Cerebellar nuclear complex (tissue), 1 donor: Measurements from ENCODE around the gene SH3BP5L.
"Not testable (repeated sequence)": the region's sequence is repeated elsewhere in the genome, so short reads cannot be mapped to it uniquely, and the experiment has no call there.

Experiments
- DNase-seq, 2 experiments: peaks; one replicate each; lab custom pipeline; 2025; lab: John Stamatoyannopoulos, UW

Gene SH3BP5L

DNA sequence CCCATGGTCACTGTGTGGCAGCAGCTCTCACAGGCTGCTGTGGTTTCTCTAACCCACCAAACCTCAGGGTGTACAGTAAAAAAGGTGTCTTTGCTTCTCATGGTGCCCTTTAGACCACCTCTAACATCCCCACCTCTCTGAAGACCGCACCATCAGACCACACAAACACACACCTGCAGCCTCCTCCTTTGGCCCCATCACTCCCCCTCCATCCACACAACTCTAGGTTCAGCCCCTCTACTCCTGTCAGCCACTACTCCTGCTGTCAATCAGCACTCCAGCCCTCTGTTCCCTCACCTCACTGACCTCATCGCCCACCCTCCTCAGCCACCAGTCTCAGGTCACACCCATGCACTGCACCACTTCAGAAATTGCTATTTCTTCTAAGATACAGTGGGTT, 25.7 kb upstream of the SH3BP5L start:
- DNase-seq, result no peak

DNA sequence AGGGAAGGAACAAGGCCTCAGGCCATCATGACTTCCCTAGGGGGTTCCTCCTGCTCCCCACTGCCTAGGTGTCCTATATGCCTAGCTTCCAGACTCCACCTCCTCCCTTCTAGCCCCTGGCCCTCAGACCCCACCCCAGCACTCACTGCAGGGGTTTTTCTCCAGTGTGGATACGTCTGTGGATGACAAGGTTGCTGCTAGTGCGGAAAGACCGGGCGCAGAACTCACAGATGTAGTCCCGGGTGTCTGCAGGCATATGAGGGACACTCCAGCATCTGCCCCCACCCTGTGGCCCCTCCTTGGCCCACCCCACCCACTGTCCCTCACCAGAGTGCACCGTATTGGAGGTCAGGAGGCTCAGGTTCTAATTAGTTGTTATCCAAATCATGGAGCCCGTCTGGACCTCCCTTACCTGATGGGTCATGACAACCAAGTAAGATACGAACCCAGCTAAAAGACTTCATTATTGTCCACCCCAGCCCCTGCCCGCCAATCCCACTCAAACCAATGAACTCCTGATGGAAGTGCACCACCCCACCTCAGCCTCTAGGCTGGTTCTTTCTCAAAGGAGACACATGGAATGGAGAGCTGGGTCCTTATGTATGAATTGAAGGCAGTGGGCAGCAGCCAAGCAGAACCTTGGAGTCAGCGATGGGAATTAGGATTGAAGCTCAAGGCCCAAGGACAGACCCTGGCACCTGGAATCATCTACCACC, 25.0 kb upstream of the SH3BP5L start:
- no peak for DNase-seq

DNA sequence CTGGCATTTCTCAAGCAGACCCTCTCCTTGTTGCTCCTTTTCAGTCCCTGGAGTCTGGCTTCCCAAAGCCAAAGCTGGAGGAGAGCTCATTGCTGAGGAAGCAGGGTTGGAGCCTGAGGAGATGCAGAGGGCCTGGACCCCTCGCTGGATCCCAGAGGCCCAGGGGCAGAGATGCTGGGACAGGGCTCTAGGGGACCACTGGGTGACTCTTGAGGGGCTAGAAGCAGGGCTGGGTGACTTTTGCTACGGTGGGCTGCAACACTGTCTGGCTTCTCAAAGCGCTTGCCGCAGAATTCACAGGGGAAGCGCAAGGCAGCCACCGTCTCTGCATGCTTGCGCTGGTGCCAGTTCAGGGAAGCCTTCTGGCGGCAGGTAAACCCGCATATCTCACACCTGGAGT, 24.4 kb upstream of the SH3BP5L start:
- DNase-seq, result no peak

DNA sequence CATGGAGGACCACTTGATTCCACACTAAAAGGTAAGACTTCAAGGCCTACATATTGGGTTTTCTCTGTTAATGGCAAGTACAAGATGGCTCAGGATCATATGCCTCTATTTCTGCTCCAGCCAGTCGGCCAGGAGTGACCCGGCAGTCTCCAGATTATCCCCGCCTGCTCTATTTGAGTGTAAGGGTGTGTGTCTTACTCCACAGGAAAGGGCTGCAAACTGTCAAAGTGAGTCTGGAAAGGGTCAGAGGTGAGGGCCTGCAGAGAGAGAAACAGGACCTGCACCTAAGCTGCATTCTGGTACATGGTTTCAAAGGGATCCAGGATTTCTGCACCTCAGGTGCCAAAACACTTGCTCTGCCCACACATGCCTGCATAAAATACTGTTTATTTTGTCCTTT, 23.9 kb upstream of the SH3BP5L start:
- DNase-seq, result no peak

DNA sequence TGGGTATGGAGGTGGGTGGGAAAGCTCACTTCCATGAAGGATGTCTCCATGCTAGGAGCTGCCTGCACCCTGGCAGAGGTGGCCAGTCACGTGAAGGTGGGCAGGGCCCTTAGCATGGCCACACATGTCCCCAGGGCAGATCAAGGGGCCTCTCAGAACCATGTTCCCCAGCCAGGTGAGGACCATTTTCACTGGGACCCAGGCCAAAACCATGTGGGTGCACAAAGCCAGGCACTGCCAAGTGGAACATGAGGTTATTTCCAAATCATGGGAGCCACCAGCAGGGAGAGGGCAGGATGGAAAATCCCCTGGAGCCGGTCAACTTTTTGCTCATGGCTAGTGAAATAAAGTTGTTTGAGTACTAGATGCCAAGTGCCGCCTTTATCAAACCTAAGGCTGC, 23.4 kb upstream of the SH3BP5L start:
- no peak for DNase-seq

DNA sequence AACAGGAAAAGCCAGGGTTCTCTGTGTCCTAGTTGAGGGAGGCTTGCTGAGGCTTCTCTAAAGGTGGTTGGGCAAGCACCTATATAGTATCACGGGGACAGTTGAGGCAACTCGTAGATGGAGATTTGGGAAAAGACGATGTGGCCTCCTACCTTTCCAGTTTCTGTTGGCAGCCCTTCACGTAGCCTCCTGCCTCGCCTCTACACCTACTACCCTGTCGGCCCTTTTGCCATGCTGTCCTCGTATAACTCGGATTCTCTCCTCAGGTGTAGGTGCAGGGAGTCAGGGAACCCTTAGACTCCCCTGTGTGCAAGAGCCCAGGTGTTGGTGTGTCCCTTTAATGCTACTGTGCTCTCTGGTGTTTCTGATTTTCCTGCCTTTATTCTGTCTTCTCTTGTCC, 22.9 kb upstream of the SH3BP5L start:
- DNase-seq, result no peak

DNA sequence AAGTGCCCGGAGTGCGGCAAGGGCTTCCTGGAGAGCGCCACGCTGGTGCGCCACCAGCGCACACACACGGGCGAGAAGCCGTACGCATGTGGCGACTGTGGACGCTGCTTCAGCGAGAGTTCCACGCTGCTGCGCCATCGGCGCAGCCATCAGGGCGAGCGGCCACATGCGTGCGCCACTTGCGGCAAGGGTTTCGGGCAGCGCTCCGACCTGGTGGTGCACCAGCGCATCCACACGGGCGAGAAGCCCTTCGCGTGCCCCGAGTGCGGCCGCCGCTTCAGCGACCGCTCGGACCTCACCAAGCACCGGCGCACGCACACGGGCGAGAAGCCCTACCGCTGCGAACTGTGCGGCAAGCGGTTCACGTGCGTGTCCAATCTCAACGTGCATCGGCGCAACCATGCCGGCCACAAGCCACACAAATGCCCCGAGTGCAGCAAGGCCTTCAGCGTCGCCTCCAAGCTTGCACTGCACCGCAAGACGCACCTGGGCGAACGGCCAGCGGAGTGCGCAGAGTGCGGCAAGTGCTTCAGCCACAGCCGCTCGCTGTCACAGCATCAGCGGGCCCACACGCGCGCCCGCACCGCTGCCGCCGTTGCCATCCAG, 22.3 kb upstream of the SH3BP5L start:
- no peak for DNase-seq

DNA sequence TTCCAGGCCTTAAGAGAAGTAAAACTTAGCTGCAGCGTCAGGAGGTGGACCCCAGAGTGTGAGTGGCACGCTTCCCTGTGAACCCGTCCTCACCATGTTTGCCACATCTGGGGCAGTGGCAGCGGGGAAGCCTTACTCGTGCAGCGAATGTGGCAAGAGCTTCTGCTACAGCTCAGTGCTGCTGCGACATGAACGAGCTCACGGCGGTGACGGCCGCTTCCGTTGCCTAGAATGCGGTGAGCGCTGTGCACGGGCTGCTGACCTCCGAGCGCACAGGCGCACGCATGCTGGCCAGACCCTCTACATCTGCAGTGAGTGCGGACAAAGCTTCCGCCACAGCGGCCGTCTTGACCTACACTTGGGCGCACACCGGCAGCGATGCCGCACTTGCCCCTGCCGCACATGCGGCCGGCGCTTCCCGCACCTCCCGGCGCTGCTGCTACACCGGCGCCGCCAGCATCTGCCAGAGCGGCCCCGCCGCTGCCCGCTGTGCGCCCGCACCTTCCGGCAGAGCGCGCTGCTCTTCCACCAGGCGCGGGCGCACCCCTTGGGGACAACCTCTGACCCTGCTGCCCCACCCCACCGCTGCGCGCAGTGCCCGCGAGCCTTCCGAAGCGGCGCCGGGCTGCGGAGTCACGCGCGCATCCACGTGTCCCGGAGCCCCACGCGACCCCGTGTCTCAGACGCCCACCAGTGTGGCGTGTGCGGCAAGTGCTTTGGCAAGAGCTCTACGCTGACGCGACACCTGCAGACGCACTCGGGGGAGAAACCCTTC, 21.7 kb upstream of the SH3BP5L start:
- no peak for DNase-seq

DNA sequence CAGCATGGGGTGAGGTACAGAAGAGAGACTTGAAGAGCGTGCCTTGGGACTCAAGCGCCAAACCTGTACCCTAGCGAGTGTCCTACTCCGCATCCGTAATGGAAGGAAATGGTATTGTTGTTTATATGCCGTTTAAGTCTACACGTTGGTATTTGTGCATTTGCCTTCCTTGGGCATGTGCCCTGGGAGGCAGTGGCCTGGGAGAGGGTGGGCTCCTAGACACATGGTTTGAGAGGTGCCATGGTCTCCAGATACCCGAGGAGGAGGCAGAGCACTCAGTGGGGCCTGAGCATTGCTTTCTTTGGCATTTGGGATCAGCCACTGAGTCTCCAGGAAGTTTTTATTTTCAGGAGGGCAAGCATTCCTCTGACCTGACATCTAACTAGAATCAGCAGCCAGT, 18.8 kb upstream of the SH3BP5L start:
- no peak for DNase-seq

DNA sequence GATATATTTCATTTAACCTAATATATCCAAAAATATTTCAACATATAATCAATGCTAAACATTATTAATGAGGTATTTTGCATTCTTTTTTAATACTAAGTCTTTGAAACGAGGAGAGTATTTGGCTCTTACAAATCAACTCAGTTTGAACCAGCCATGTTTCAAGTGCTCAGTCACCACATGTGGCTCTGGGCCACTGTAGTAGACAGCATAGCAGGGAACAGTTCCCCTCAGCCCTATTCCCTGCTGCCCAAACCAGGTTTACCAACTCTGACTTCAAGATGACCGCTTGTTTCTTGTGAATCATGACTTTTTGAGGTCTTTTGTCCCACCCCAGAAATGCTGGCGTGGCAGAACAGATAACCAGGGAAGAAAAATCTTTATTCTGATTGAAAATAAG, 18.0 kb upstream of the SH3BP5L start:
- no peak for DNase-seq

DNA sequence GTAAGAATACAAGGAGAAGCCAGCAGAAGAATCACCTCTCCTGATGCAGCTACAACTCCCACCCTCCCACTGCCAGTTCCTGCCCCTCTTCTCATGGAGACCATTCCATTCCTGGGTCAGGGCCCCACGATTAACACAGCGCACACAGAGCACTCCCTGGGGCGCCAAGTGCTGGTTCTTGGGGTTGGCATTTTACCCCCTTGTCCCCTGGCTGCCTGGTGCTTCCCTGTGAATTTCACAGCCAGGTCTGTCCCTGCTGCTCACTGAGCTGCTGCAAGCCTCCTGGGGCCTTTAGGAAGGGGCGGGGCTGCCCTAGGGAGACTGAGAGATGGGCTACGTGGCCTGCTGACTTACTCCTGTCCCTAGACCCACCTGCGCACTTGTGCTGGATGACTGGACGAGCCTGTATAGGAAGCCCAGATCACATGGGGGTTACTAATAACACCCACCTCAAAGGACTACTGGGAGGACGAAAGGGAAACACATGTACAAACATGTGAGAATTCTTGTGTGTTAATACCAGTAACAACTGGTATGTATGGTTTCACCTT, 17.1 kb upstream of the SH3BP5L start:
- no peak for DNase-seq

DNA sequence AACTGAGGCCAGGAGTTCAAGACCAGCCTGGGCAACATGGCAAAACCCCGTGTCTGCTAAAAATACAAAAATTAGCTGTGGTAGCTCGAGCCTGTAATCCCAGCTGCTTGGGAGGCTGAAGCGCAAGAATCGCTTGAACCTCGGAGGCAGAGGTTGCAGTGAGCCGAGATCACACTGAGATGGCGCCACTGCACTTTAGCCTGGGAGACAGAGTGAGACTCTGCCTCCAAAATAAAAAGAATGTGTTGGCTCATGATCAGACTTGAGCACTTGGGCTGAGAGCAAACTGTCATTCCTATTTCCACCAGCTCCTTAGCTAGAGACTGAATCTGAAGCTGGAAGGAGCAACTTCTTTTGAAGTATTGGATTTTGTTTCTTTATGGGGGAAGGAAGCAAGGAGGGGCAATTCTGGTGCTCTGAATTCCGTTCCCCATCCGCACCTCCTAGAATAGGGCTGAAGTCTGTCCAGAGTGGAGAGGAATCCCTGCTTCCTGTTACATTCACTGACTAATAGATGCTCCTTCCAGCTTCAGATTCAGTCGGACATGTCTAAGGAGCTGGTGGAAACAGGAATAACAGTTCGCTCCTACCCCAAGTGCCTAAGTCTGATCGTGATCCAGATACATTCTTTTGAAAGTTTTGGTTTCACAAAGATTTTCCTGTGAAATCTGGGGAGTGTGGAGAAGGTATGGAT, 16.1 kb upstream of the SH3BP5L start:
- no peak for DNase-seq

DNA sequence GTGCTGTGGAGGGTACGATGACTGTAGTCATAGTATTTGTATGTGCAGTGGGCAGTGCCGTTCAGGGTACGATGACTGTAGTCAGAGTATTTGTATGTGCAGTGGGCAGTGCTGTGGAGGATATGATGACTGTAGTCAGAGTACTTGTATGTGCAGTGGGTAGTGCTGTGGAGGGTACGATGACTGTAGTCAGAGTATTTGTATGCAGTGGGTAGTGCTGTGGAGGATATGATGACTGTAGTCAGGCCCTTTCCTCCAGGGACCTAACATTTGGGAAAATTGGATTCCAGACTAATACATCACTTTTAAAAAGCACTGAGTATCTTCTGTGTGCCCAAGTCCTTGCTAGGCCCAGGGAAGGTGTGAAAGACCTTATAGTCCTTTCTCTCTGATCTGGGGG, 15.2 kb upstream of the SH3BP5L start:
- no peak for DNase-seq

DNA sequence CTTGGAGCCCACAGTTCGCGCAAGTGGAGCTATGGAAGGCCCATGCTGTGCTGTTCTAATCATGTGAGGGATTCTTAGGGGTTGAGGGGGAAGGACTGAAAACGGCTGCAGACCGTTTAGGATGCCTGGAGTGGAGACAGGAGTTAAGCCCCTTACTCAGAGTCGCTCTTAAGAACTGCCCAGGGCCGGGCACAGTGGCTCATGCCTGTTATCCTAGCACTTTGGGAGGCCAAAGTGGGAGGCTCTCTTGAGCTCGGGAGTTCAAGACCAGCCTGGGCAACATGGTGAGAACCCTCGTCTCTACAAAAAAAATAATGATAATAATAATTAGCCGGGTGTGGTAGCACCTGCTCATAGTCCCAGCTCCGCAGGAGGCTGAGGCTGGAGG, 13.4 kb upstream of the SH3BP5L start:
- no peak for DNase-seq

DNA sequence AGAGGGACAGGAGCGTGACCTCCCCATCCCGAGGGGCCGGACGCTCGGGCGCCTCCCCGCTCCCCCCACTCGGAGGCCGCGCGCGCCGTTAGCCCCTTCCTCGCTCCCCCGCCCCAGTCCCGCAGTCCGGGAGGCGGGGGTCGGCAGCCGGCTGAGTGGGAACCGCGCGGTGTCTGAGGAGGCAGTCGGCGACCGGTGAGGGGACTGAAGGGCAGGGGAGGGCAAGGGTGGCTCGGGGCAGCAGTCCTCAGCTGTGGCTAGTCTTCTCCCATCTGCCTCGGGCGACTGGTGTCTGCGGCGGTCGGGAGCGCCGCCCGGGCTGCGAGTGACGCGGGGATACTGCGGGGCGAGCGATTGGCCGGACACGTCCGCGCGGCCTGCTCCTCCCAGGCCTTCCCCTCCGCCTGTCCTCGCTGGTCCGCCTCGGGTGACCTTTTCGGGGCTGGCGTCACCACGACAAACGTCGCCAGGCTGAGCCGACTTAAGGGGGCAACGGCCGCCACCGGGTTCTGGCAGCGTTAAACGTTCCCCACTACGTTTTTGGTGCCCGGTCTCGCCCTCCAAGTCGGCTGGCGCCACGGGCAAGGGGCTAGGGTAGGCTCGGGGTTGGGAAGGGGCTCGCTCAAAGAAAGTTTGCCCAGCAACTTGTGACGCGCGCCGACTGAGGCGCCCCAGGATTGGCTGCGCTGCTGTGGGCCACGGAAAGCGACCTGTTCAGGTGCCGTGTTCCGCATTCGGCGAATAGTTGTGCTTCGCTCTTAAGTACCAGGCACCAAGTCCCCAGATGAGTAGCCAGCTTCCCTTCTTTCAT, 12.8 kb upstream of the SH3BP5L start:
- DNase-seq, result peak; percentile 73 to 75

DNA sequence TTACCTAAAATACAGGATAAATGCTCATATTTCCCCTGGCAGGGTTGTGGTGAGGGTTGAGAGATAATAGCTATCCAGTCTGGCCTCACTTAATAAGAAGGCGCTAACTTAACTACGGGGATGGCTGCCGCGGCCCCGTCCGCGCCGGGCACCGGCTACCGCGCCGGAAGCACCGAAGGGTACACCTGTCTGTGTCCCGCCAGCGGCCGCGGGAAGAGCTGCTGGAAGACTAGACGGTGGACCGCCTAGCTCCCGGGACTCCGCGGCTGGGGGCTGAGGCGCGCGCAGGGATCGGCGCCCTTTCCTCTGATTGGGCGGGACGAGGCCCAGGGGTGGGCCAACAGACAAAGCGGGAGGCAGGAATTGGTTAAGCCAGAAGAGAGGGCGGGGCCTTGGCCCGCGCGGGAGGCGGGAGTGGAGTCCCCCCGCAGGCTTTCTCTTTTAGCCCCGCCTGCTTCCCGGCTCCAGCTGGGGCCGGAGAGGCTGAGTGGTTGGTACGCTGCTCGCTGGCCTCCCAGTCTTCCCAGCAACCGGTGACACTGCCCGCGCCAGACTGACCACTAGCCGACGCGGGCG, 12.2 kb upstream of the SH3BP5L start, which contains the start of gene ZNF672:
Gene ZNF672, plus strand, starts transcription at position 444 of the 576 bp plus-strand sequence. CDS start 9,051 bp downstream, outside the sequence.
- DNase-seq, result peak; percentile 93 to 98

DNA sequence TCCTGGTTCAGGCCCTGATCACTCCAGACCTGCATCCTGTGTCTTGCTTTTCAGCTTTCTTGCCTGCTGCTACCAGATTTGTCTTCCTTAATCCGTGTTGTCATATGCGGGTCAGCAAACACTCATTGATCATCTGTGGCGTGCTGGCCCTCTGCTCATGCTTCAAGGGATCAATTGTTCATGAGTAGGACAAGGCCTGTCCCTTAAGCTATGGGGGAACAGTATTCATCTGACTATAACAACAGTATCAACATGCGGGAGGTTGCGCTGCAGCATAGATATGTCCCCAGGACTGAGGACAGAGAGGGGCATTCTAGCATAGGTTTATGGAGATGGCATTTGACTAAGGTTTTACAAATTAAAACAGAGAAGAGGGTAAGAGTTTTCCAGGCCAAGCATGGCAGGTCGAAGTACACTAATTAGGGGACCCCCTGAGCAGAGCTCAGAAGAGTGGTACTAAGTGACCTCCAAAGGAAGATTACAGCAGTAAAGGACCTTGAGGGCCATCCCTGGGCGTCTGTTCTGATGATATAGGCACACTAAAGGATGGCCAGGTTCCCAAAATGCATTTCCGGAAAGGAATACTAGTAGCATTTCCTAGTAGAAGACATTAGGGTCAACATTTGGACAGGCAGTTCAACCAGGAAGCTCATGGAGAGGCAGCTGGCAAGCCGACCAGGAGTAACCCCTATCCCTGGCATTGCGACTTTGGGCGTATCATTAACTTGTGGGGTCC, 11.5 kb upstream of the SH3BP5L start:
- no peak for DNase-seq

DNA sequence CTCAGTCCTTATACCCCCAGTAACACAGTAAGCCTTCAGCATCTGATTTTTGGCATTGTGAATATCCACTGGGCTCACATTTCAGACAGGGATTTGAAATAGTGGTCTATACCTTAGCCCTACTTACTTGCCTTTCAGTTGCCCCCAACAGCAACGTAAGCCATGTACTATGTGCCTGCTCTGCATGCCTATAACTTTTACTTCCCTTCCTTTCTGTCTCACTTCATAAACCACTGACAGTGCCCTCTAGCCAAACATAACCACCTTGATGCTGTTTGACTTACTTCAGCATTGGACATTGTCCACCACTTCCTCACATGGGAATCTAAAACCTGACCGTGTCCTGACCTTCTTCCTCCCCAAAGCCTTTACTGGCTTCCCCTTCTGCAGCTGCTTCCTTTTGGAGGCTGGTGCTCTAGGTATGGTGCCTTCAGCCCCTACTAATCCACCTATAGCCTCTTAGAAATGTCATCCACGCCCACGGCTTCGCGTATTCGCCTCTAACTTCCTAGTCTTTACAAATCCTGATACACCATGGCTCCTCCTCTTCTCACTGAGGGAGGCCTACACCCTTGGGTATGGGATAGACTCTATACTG, 8.7 kb upstream of the SH3BP5L start:
- no peak for DNase-seq

DNA sequence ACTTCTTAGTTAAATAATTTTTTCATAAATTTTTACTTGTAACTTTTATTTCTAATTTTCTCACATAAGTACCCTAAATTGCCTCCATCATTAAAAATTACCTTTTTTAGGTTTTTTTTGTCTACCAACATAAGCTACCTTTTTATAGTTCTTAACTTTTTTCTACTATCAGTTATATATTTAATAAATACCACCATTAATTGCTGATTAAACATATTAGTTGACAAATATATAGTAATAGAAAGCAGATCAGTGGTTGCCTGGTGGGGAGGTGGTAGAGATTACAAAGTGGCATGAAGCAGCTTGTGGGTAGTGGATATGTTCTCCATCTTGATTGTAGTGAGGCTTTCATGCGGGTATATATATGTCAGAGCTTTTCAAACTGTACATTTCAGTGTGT, 6.1 kb upstream of the SH3BP5L start:
- no peak for DNase-seq

DNA sequence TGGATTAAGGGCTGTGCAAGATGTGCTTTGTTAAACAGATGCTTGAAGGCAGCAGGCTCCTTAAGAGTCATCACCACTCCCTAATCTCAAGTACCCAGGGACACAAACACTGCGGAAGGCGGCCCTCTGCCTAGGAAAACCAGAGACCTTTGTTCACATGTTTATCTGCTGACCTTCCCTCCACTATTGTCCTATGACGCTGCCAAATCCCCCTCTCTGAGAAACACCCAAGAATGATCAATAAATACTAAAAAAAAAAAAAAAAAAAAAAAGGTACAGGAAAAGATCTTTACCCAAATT, 5.0 kb upstream of the SH3BP5L start:
- not testable (repeated sequence) for DNase-seq
